Liver (tissue), 9 donors: Measurements from ENCODE around the gene TSSK2. TPM values are rescaled to one million over a fixed set of nuclear protein-coding genes. Genes with fewer than 3 reads are reported as not detected.

ENCODE experiments used
- DNase-seq: peaks from one replicate; pipeline ENCODE4 v3.0.0-alpha.2; 2017; ENCODE audit warnings: low spot score
- H3K27ac ChIP-seq, 2 donors: one replicate each; pipeline ENCODE4 v1.7.0; 2013; ENCODE audit warnings: inconsistent platforms in 2 of 2, low read length in 2 of 2, control low read depth in 1 of 2, low read depth in 1 of 2, mild to moderate bottlenecking in 1 of 2
- H3K27me3 ChIP-seq, 4 donors: one replicate each; pipeline versions ENCODE4 v1.6.1 to v1.7.0; 2013; ENCODE audit warnings: low read length in 3 of 4, inconsistent platforms in 1 of 4, mild to moderate bottlenecking in 1 of 4, moderate library complexity in 1 of 4; ENCODE audit not compliant: control insufficient read depth in 4 of 4, insufficient read depth in 4 of 4
- H3K36me3 ChIP-seq, 4 donors: one replicate each; pipeline versions ENCODE4 v1.6.1 to v1.7.0; 2013; ENCODE audit warnings: low read length in 3 of 4, mild to moderate bottlenecking in 3 of 4, low read depth in 1 of 4, moderate library complexity in 1 of 4; ENCODE audit not compliant: control insufficient read depth in 4 of 4, insufficient read depth in 3 of 4
- H3K4me1 ChIP-seq, 4 donors: one replicate each; pipeline versions ENCODE4 v1.6.1 to v1.7.0; 2013; ENCODE audit warnings: low read length in 3 of 4, mild to moderate bottlenecking in 3 of 4, moderate library complexity in 1 of 4; ENCODE audit not compliant: control insufficient read depth in 4 of 4, insufficient read depth in 4 of 4
- H3K4me3 ChIP-seq, 3 donors: one replicate each; pipeline versions ENCODE4 v1.6.1 to v1.7.0; 2013; ENCODE audit warnings: low read length in 3 of 3, control low read depth in 1 of 3, low read depth in 1 of 3, mild to moderate bottlenecking in 1 of 3
- H3K9ac ChIP-seq, 2 donors: one replicate each; pipeline ENCODE4 v1.7.0; 2013; ENCODE audit warnings: low read length in 2 of 2, mild to moderate bottlenecking in 2 of 2, moderate library complexity in 2 of 2, control low read depth in 1 of 2, low read depth in 1 of 2
- H3K9me3 ChIP-seq, 4 donors: one replicate each; pipeline versions ENCODE4 v1.6.1 to v1.7.0; 2013; ENCODE audit warnings: low read length in 3 of 4; ENCODE audit not compliant: control insufficient read depth in 4 of 4
- CTCF ChIP-seq: fragments of 150-350 bp; IDR thresholded peaks from 2 replicates; pipeline ENCODE4 v1.5.1; 2017; ENCODE audit warnings: improper control_type of control experiment, low read depth, low read length; ENCODE audit not compliant: missing input control
- EGR1 ChIP-seq, 2 donors: IDR thresholded peaks; 2 replicates each; pipeline ENCODE4 v1.6.1; 2016 to 2018; ENCODE audit warnings: antibody characterized with exemption in 2 of 2, low read depth in 2 of 2
- FOXA1 ChIP-seq: IDR thresholded peaks from 2 replicates; pipeline ENCODE4 v1.6.1; 2016; ENCODE audit warnings: antibody characterized with exemption
- FOXA2 ChIP-seq: IDR thresholded peaks from 2 replicates; pipeline ENCODE4 v1.6.1; 2016; ENCODE audit warnings: antibody characterized with exemption
- GABPA ChIP-seq, 2 donors: IDR thresholded peaks in 1 of 2; conservative IDR thresholded peaks in 1 of 2; 2 replicates each; pipeline ENCODE4 v1.6.1; 2016; ENCODE audit warnings: antibody characterized with exemption in 2 of 2, mild to moderate bottlenecking in 1 of 2, moderate library complexity in 1 of 2
- HNF4A ChIP-seq, 2 donors: conservative IDR thresholded peaks; 2 replicates each; pipeline ENCODE4 v1.6.1; 2016; ENCODE audit warnings: antibody characterized with exemption in 2 of 2, mild to moderate bottlenecking in 2 of 2
- JUND ChIP-seq, 2 donors: IDR thresholded peaks; 2 replicates each; pipeline ENCODE4 v1.6.1; 2016; ENCODE audit warnings: antibody characterized with exemption in 2 of 2
- RAD21 ChIP-seq, 2 donors: IDR thresholded peaks; 2 replicates each; pipeline ENCODE4 v1.6.1; 2016; ENCODE audit warnings: antibody characterized with exemption in 2 of 2, mild to moderate bottlenecking in 2 of 2
- REST ChIP-seq: IDR thresholded peaks from 2 replicates; pipeline ENCODE4 v1.6.1; 2016; ENCODE audit warnings: antibody characterized with exemption, mild to moderate bottlenecking
- YY1 ChIP-seq: IDR thresholded peaks from 2 replicates; pipeline ENCODE4 v1.6.1; 2016; ENCODE audit warnings: antibody characterized with exemption, mild to moderate bottlenecking
- ZBTB33 ChIP-seq: IDR thresholded peaks from 2 replicates; pipeline ENCODE4 v1.6.1; 2016; ENCODE audit warnings: antibody characterized with exemption
- WGBS: extraction: QIAGEN DNeasy Blood & Tissue Kit; methylation state at CpG from one replicate; pipeline ENCODE4 v1.1.7; 2013; 5-methylcytosine and 5-hydroxymethylcytosine counted together
- polyA plus RNA-seq, 2 donors: library from polyadenylated mRNA; stranded (reverse) in 1 of 2; unstranded in 1 of 2; fragments of 200-250 nt in 1 of 2; fragments of >200 nt in 1 of 2; fragmentation: Nextera tagmentation in 1 of 2; extraction: Ambion mirVana in 1 of 2; gene quantifications; one replicate each; pipeline versions ENCODE4 v1.2.1 to v1.2.3, GENCODE V29; 2013 to 2015
- total RNA-seq, 2 donors: library from RNA; depleted of rRNA; stranded (reverse); fragments of >200 nt; gene quantifications; one replicate each; pipeline ENCODE4 v1.2.3, GENCODE V29; 2014
- TF ChIP-seq, protein P1 (sequence below): IDR thresholded peaks from 2 replicates; pipeline ENCODE4 v1.6.1; 2016; ENCODE audit warnings: antibody characterized with exemption
- donor health status: healthy.
- donor health status: healthy.
- donor health status: healthy.
- donor health status: healthy.
- donor health status: healthy.

The TSSK2 gene
- total and polyA plus RNA-seq, 4 donors, result 0.08 TPM; not detected in 3

DNA sequence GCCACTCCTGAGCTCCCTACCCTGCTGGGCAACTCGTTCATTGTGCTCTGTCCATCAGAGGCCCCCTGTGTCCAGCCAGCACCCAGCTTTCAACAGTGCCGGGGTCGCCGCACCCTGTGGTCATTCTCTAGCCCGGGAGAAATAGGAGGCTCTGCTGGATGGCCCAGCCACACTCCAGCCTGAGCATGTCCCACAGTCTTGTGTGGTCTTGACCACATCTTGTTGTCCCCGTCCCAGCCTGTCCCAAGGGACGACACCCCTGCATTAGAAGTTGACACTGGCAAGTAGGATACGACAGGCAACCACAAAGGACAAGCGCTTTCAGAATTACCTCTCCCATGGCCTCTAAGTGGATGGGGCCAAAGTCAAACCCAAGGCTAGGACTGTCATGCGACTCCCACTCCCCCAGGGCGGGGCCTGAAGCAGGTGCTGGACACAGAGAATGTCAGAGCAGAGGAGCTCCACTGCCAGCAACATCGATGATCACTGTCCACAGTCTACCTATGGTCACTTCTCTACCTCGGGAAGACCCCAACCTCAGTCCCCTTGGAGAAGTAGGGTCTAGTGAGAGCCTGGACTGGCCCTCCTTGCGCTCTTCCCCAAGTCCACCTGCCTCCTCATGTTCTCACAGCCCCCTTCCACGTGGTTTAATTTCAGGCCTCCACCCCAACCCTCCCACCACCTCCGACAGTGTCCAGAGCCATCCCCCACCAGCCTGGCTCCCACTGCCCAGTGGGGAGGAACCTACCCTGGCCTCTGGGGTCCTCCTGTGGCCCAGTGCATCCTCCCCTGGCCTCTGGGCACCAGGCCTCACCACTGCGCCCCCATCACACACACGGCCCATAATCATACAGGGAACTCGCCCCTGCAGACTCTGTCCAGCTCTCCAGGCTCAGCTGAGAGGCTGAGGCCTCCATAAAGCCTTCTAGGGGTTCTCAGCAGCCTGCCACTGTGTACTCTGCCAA, 4.5 kb upstream of the TSSK2 start (continued):
- TF ChIP-seq CTCF (no peak), FOXA1 (no peak), JUND (IDR thresholded peaks at IDR 0.05) (no peak), GABPA (IDR thresholded peaks at IDR 0.05 in 1 of 2, conservative IDR thresholded peaks at IDR 0.05 in 1 of 2) (no peak)

- TF ChIP-seq YY1, result no peak
- TF ChIP-seq, protein P1, sequence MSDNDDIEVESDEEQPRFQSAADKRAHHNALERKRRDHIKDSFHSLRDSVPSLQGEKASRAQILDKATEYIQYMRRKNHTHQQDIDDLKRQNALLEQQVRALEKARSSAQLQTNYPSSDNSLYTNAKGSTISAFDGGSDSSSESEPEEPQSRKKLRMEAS, result no peak
- TF ChIP-seq REST, result no peak
- no peak for TF ChIP-seq EGR1 (IDR thresholded peaks at IDR 0.05; ENCODE audit: low read depth in 2 of 2)
- no peak for TF ChIP-seq FOXA1
- TF ChIP-seq HNF4A (conservative IDR thresholded peaks at IDR 0.05), result no peak
- no peak for TF ChIP-seq FOXA2
- no peak for TF ChIP-seq GABPA (IDR thresholded peaks at IDR 0.05 in 1 of 2, conservative IDR thresholded peaks at IDR 0.05 in 1 of 2)
- no peak for TF ChIP-seq RAD21 (IDR thresholded peaks at IDR 0.05)
- no peak for TF ChIP-seq CTCF
- TF ChIP-seq ZBTB33, result no peak
- TF ChIP-seq JUND (IDR thresholded peaks at IDR 0.05), result no peak
- DNase-seq, result no peak
- 90% methylated on average over 16 of the region's 16 CpGs for WGBS
These were observed 3.6 kb upstream of the TSSK2 start for GRCh38 chr22:19127329-19128008.

More at GRCh38 chr22:19127329-19128008, 3.6 kb upstream of the TSSK2 start:
- no peak overlapping the region for H3K4me3 ChIP-seq
- peaks cover 0 to 6% (median 3%) of the 10 kb centered on the region in 4 donors for H3K4me1 ChIP-seq
- no peaks in the 10 kb centered on the region for H3K9me3 ChIP-seq
- no peak overlapping the region for H3K9ac ChIP-seq
- H3K36me3 ChIP-seq, result peaks cover 0 to 5% (median 0%) of the 10 kb centered on the region in 4 donors
- no peak overlapping the region for H3K27ac ChIP-seq
- H3K27me3 ChIP-seq, result no peaks in the 10 kb centered on the region
